Kasumi-1 (cell line): ENCODE data around the gene RPRD2.
A peak's percentile ranks its signal among the peaks of the same experiment; 100 is the strongest.
"Not testable (repeated sequence)": the region's sequence is repeated elsewhere in the genome, so short reads cannot be mapped to it uniquely, and the experiment has no call there.

Experiments used
- DNase-seq, 2 experiments: peaks; one replicate each; lab custom pipeline; 2025; lab: John Stamatoyannopoulos, UW

RPRD2 gene

GRCh38 chr1:150389650-150390049 lies 25.7 kb downstream of the RPRD2 start:
- no peak for DNase-seq

GRCh38 chr1:150392627-150393026 lies 28.7 kb downstream of the RPRD2 start:
- no peak for DNase-seq

- DNase-seq = not testable (repeated sequence)
Measured at GRCh38 chr1:150395115-150395514, 31.2 kb downstream of the RPRD2 start.

GRCh38 chr1:150397392-150398032 lies 33.6 kb downstream of the RPRD2 start:
- DNase-seq = no peak

- DNase-seq = no peak
Measured at GRCh38 chr1:150404465-150404864, 40.5 kb downstream of the RPRD2 start.

- no peak for DNase-seq
Measured at GRCh38 chr1:150405660-150406059, 41.7 kb downstream of the RPRD2 start.

- DNase-seq = no peak
Measured at GRCh38 chr1:150406483-150406882, 42.5 kb downstream of the RPRD2 start.

- no peak for DNase-seq
Measured at GRCh38 chr1:150407330-150407729, 43.4 kb downstream of the RPRD2 start.

- no peak for DNase-seq
Measured at GRCh38 chr1:150408800-150409199, 44.9 kb downstream of the RPRD2 start.

- no peak for DNase-seq
Measured at GRCh38 chr1:150409504-150410362, 45.8 kb downstream of the RPRD2 start.

GRCh38 chr1:150410582-150411101 lies 46.7 kb downstream of the RPRD2 start:
- DNase-seq = no peak

GRCh38 chr1:150414592-150414991 lies 50.6 kb downstream of the RPRD2 start:
- no peak for DNase-seq

GRCh38 chr1:150415800-150416199 lies 51.9 kb downstream of the RPRD2 start:
- no peak for DNase-seq

- DNase-seq = no peak
Measured at GRCh38 chr1:150420560-150421265, 56.8 kb downstream of the RPRD2 start.

GRCh38 chr1:150422541-150422940 lies 58.6 kb downstream of the RPRD2 start:
- DNase-seq = no peak

- peak; percentile 64 to 79 for DNase-seq
Measured at GRCh38 chr1:150429805-150430204, 65.9 kb downstream of the RPRD2 start.

- DNase-seq = no peak
Measured at GRCh38 chr1:150441121-150441520, 77.2 kb downstream of the RPRD2 start.

- no peak for DNase-seq
Measured at GRCh38 chr1:150444232-150444631, 80.3 kb downstream of the RPRD2 start.

GRCh38 chr1:150456146-150456647 lies 92.2 kb downstream of the RPRD2 start:
- DNase-seq = no peak

GRCh38 chr1:150464422-150464826 lies 100.5 kb downstream of the RPRD2 start:
- DNase-seq = peak; percentile 52 to 64

GRCh38 chr1:150466964-150467363 lies 103.0 kb downstream of the RPRD2 start:
- DNase-seq = no peak

- no peak for DNase-seq
Measured at GRCh38 chr1:150469291-150469690, 105.3 kb downstream of the RPRD2 start.
